K562 (cell line): ENCODE results near the gene MAP2K6. TPM values are rescaled to one million over a fixed set of nuclear protein-coding genes. Genes with fewer than 3 reads are reported as not detected.

Experiments used
- ATAC-seq: fragments of 200-7000 bp; cut with Tn5 transposase; 3 replicates; pipeline ENCODE4 v1.9.1; 2020; ENCODE audit warnings: moderate library complexity
- BruUV-seq: library from RNA; stranded (reverse); fragments of 400-500 nt; replicated peaks from 2 replicates; lab custom pipeline; 2021; lab: Mats Ljungman, UMichigan
- CTCF ChIA-PET: fragments of 300-600 bp; formaldehyde crosslinking; extraction: SDS; loops from one replicate; lab custom pipeline; 2021; ENCODE audit warnings: low intra/inter-chr PET ratio; lab: Yijun Ruan, JAX
- POLR2A ChIA-PET: fragments of 300-600, 350-650 bp; sonication (Branson Sonifier 250); formaldehyde crosslinking; extraction: SDS; loops from one replicate; lab custom pipeline; 2021; ENCODE audit warnings: antibody characterized with exemption, inconsistent platforms; lab: Yijun Ruan, JAX
- DNase-seq, 4 experiments: peaks; one replicate each; pipeline versions ENCODE4 v3.0.0 to v3.0.0-alpha.2; 2011 to 2018; ENCODE audit warnings: low spot score in 3 of 4, mixed read lengths in 3 of 4; ENCODE audit errors: extremely low read depth in 1 of 4
- FAIRE-seq: peaks from 2 replicates; lab custom pipeline; 2011; peaks lifted over from hg19 to GRCh38; lab: Jason Lieb, UNC
- H2AFZ ChIP-seq: 2 replicates; pipeline ENCODE4 v1.6.0; 2011; ENCODE audit warnings: low read depth, low read length, control low read depth, inconsistent platforms
- H3K27ac ChIP-seq: fragments of 200-600 bp; 3 replicates; pipeline ENCODE4 v1.8.0; 2011; ENCODE audit warnings: low read depth, mild to moderate bottlenecking, control low read depth, inconsistent platforms, low read length, moderate library complexity, mixed read lengths; ENCODE audit errors: extremely low read depth
- H3K27me3 ChIP-seq, 2 experiments: fragments of 300-600 bp in 1 of 2; 2 replicates in 1 of 2; 3 replicates in 1 of 2; pipeline versions ENCODE4 v1.6.0 to v1.8.0; 2011; ENCODE audit warnings: inconsistent platforms in 2 of 2, low read length in 2 of 2, mild to moderate bottlenecking in 1 of 2, mixed read lengths in 1 of 2, moderate library complexity in 1 of 2; ENCODE audit not compliant: control insufficient read depth in 2 of 2, insufficient read depth in 2 of 2
- H3K36me3 ChIP-seq: fragments of 300-600 bp; 3 replicates; pipeline ENCODE4 v1.8.0; 2011; ENCODE audit warnings: mild to moderate bottlenecking, low read length, inconsistent platforms; ENCODE audit not compliant: control insufficient read depth, insufficient read depth
- H3K4me1 ChIP-seq, 2 experiments: fragments of 200-600 bp in 1 of 2; replicated peaks in 1 of 2; 2 replicates in 1 of 2; 3 replicates in 1 of 2; pipeline versions ENCODE4 v1.5.1 to v1.8.0; 2011; ENCODE audit warnings: inconsistent platforms in 2 of 2, low read length in 2 of 2, mild to moderate bottlenecking in 1 of 2, mixed read lengths in 1 of 2, moderate library complexity in 1 of 2; ENCODE audit not compliant: control insufficient read depth in 2 of 2, insufficient read depth in 2 of 2
- H3K4me2 ChIP-seq: 2 replicates; pipeline ENCODE4 v1.6.1; 2011; ENCODE audit warnings: low read length, control low read depth, inconsistent platforms, mixed read lengths; ENCODE audit not compliant: insufficient read depth
- H3K4me3 ChIP-seq: fragments of 200-600 bp; sonication (generic), shearing (Covaris generic); 2 replicates; pipeline ENCODE4 v1.5.1; 2016; ENCODE audit warnings: control low read depth, inconsistent platforms
- H3K79me2 ChIP-seq: fragments of 200-600 bp; 3 replicates; pipeline ENCODE4 v1.8.0; 2011; ENCODE audit warnings: low read length, inconsistent platforms; ENCODE audit not compliant: control insufficient read depth, insufficient read depth
- H3K9ac ChIP-seq, 2 experiments: 2 replicates each; pipeline versions ENCODE4 v1.6.0 to v1.6.1; 2011; ENCODE audit warnings: low read depth in 2 of 2, low read length in 2 of 2, control low read depth in 1 of 2, inconsistent platforms in 1 of 2, mild to moderate bottlenecking in 1 of 2, mixed read lengths in 1 of 2; ENCODE audit not compliant: insufficient read depth in 1 of 2
- H3K9me1 ChIP-seq: one replicate; pipeline ENCODE4 v1.6.0; 2011; ENCODE audit warnings: inconsistent platforms, mild to moderate bottlenecking, low read length, moderate library complexity; ENCODE audit not compliant: control insufficient read depth, insufficient read depth
- H3K9me3 ChIP-seq: replicated peaks from 2 replicates; pipeline ENCODE4 v1.5.1; 2011; ENCODE audit warnings: low read depth, low read length, inconsistent platforms; ENCODE audit not compliant: control insufficient read depth, insufficient read depth
- H4K20me1 ChIP-seq: replicated peaks from 2 replicates; pipeline ENCODE4 v1.6.1; 2011; ENCODE audit warnings: low read length, inconsistent platforms, mixed read lengths; ENCODE audit not compliant: control insufficient read depth, insufficient read depth
- ARID3A ChIP-seq: IDR thresholded peaks from 2 replicates; pipeline ENCODE4 v1.6.1; 2012; ENCODE audit warnings: low read depth, low read length, improper control_type of control experiment, borderline replicate concordance
- DMBX1 ChIP-seq: fragments of 250-450 bp; sonication (Bioruptor Pico); IDR thresholded peaks from 2 replicates; pipeline ENCODE4 v1.8.0; 2022; ENCODE audit warnings: inconsistent platforms, mild to moderate bottlenecking, moderate library complexity, borderline replicate concordance
- E2F6 ChIP-seq, 2 experiments: IDR thresholded peaks; 2 replicates each; pipeline ENCODE4 v1.6.1; 2011; ENCODE audit warnings: borderline replicate concordance in 1 of 2, control low read depth in 1 of 2, low read depth in 1 of 2, low read length in 1 of 2, mild to moderate bottlenecking in 1 of 2, mixed read lengths in 1 of 2, moderate library complexity in 1 of 2; ENCODE audit not compliant: insufficient read depth in 1 of 2, insufficient read length in 1 of 2, poor library complexity in 1 of 2, severe bottlenecking in 1 of 2; ENCODE audit errors: extremely low read depth in 1 of 2
- NFYB ChIP-seq: IDR thresholded peaks from 2 replicates; pipeline ENCODE4 v1.6.1; 2011; ENCODE audit warnings: mild to moderate bottlenecking, moderate library complexity; ENCODE audit not compliant: insufficient read length; ENCODE audit errors: extremely low read depth
- PHB2 ChIP-seq: fragments of 450-650 bp; IDR thresholded peaks from 2 replicates; pipeline ENCODE4 v1.6.1; 2017; ENCODE audit warnings: low read depth
- POLR3A ChIP-seq: IDR thresholded peaks from 2 replicates; pipeline ENCODE4 v1.6.1; 2011; ENCODE audit warnings: borderline replicate concordance, mild to moderate bottlenecking, moderate library complexity; ENCODE audit not compliant: insufficient read length, insufficient read depth; ENCODE audit errors: extremely low read depth
- TGIF2 ChIP-seq: sonication (generic); formaldehyde crosslinking; IDR thresholded peaks from 2 replicates; pipeline ENCODE4 v1.8.1; 2022; ENCODE audit warnings: mild to moderate bottlenecking, missing genetic modification reagents, moderate library complexity
- WGBS: fragments of 100-300 bp; shearing (Covaris generic); methylation state at CpG from one replicate; pipeline ENCODE4 v1.1.6; 2016; ENCODE audit warnings: low coverage, mixed read lengths; ENCODE audit not compliant: insufficient coverage; ENCODE audit errors: missing lambda C conversion rate; 5-methylcytosine and 5-hydroxymethylcytosine counted together
- in situ Hi-C: fragments of 300-500 bp; cut with MboI; formaldehyde crosslinking; loops from 4 replicates; pipeline ENCODE4 v1.15.0; 2018; ENCODE audit warnings: inconsistent platforms, mixed read lengths
- intact Hi-C: fragments of 100-400 bp; cut with micrococcal nuclease; formaldehyde crosslinking; loops from 2 replicates; pipeline ENCODE4 v1.14.2; 2022
- polyA plus RNA-seq, 8 experiments: library from polyadenylated mRNA; depleted of rRNA in 4 of 8; stranded (reverse) in 5 of 8; unstranded in 3 of 8; fragments of >200 nt; fragmentation: Nextera tagmentation in 2 of 8; fragmentation: Illumina TruSeq in 1 of 8; extraction: Ambion mirVana in 2 of 8; extraction: Trizol in 1 of 8; gene quantifications; 2 replicates each; pipeline versions ENCODE4 v1.2.1 to v1.2.3, GENCODE V29; 2011 to 2014; ENCODE audit warnings: inconsistent platforms in 1 of 8, missing spikeins in 1 of 8
- total RNA-seq, 7 experiments: library from RNA; depleted of rRNA in 6 of 7; stranded (reverse); fragments of >200 nt in 6 of 7; fragmentation: Illumina TruSeq in 2 of 7; extraction: Trizol in 2 of 7; gene quantifications; 2 replicates each; pipeline versions ENCODE4 v1.2.1 to v1.2.3, GENCODE V29; 2011 to 2021; ENCODE audit warnings: low replicate concordance in 1 of 7
- TF ChIP-seq, protein P1 (sequence below): fragments of 450-650 bp; IDR thresholded peaks from one replicate; pipeline ENCODE4 v1.6.1; 2018; ENCODE audit warnings: mild to moderate bottlenecking, moderate library complexity; ENCODE audit not compliant: partially characterized antibody

Gene MAP2K6
- total and polyA plus RNA-seq, 9 of the 15 experiments (the other 6 are each of a cell fraction or from before 2014, with no cell fraction given) = 0.07 to 0.13 TPM; not detected in 7

DNA sequence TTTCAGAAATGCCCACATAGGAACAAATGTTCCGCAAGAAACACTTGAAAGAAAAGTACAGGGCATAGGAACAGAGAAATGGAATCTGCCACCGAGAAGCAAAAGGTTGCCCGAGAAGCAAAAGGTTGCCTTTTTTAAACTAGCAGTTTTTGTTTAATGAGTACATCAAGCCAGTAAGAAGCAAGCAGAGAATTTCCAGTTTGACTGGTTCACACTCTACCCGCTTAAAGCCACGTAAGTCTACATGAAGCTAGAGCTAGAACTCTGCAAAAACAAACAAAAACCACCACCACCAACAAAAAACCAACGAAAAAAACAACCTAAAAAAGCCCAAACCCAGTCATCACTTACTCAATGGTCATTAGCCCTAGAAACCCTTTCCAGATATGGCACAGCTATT, 144.3 kb downstream of the MAP2K6 start:
- DNase-seq = no peak
- H3K9me1 ChIP-seq = no peaks in the 10 kb centered on the region
- no peaks in the 10 kb centered on the region for H3K36me3 ChIP-seq
- no peaks in the 10 kb centered on the region for H4K20me1 ChIP-seq
- ChIA-PET POLR2A (no interaction called here), CTCF (no interaction called here)
- no peak overlapping the region for H3K27ac ChIP-seq
- WGBS = under 1% methylated on average over 6 of the region's 6 CpGs
- no peak overlapping the region for H2AFZ ChIP-seq
- BruUV-seq = no TSS peak
- intact Hi-C loops = no loop called here
- in situ Hi-C loops = no loop called here
- H3K79me2 ChIP-seq = no peaks in the 10 kb centered on the region
- no peak for ATAC-seq
- no peak overlapping the region for H3K4me2 ChIP-seq
- H3K9ac ChIP-seq = no peak overlapping the region
- H3K4me3 ChIP-seq = no peak overlapping the region
- H3K4me1 ChIP-seq = no peaks in the 10 kb centered on the region
- FAIRE-seq = no peak
- no peaks in the 10 kb centered on the region for H3K9me3 ChIP-seq
- H3K27me3 ChIP-seq = no peaks in the 10 kb centered on the region
- no peak for TF ChIP-seq E2F6 (IDR thresholded peaks at IDR 0.05; ENCODE audit: borderline replicate concordance in 1 of 2, extremely low read depth in 1 of 2, insufficient read depth in 1 of 2, insufficient read length in 1 of 2, low read depth in 1 of 2, low read length in 1 of 2, poor library complexity in 1 of 2, severe bottlenecking in 1 of 2)
- TF ChIP-seq TGIF2 = no peak
- TF ChIP-seq PHB2 = no peak
- no peak for TF ChIP-seq DMBX1 (CRISPR knock-in tag)
- no peak for TF ChIP-seq NFYB
- no peak for TF ChIP-seq ARID3A
- TF ChIP-seq POLR3A = no peak
- TF ChIP-seq, protein P1, sequence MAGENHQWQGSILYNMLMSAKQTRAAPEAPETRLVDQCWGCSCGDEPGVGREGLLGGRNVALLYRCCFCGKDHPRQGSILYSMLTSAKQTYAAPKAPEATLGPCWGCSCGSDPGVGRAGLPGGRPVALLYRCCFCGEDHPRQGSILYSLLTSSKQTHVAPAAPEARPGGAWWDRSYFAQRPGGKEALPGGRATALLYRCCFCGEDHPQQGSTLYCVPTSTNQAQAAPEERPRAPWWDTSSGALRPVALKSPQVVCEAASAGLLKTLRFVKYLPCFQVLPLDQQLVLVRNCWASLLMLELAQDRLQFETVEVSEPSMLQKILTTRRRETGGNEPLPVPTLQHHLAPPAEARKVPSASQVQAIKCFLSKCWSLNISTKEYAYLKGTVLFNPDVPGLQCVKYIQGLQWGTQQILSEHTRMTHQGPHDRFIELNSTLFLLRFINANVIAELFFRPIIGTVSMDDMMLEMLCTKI = no peak
